ENCODE measurements around the gene ASF1A.

DNA sequence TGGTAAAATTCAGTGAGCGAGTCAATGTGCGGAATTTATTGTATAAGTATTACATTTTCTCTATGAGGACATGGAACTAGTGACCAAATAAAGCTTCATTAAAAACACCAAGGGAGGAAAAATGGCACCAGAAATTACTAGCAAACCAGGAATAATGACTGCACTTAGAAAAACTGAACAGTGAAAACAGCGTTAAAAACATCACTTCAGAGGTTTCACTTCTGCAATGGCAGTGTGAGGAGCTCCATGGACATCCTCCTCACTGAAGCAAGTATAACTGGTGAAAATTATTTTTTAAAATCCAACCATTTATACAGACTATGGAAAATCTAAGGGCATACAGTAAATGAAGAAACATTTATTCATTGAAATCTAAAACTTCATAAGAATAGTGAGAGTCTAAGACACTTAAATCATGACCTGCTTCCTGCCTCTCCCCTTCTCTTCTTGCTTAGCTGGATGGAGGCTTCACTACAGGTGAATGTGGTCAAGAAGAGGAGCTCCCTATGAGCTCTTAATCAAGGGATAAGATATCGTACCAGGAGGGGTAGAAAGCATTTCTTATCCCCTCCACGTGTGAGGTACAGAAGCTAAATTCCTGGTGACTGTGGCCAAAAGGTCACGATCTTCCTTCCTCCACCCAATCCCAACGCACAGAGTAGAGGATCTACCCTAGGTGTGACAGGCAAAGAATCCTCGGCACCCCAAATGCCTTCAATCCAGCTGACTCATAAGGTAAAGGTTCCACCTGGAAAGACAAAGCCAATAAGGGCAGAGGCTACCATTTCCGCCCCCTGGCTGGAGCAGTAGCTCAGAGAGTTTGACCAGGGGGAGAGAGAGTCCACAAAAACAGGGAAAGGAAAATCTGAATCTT, 12.3 kb upstream of the ASF1A start:
- TF ChIP-seq EZH2phosphoT487 (IDR thresholded peaks at IDR 0.05; ENCODE audit: insufficient read depth, low read depth) (no peak), EZH2 (IDR thresholded peaks at IDR 0.05; ENCODE audit: insufficient read depth, poor library complexity, severe bottlenecking) (no peak)

Data from GM23248 (cell line).